ENCODE results near the gene CACNA1F. TPM values are rescaled to one million over a fixed set of nuclear protein-coding genes. Genes with fewer than 3 reads are reported as not detected.

CACNA1F gene
- total RNA-seq, 1 experiment from 2014 or later: 0.05 TPM

DNA sequence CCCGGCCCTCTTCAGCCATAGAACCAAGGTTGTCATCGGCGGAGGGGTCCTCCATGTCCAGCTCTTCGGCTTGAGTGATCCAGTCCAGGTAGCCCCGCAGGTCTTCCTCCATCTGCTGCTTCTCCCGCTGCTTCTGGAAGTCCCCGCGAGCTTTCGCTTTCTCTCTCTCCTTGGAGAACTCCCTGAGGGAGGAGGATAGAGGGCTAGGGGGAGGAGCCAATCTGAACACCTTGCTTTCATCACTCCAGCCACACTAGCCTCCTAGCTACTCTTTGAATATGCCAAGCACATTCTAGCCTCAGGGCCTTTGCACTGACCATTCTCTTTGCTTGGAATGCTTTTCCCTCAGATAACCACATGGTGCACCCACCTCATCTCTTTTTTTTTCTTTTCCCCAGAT, 6.2 kb downstream of the CACNA1F start:
- no peaks in the 10 kb centered on the region for H3K36me3 Mint-ChIP-seq (ENCODE audit: insufficient read depth, unreplicated experiment)
- no peak overlapping the region for H3K27ac Mint-ChIP-seq (ENCODE audit: unreplicated experiment)
- ChIA-PET POLR2A (interaction anchor here (0.6 kb wide), 1 partner anchor 36 kb away, joined by 3 read pairs; no protein-coding TSS in a partner anchor), CTCF (no interaction called here)
- TF ChIP-seq CTCF (IDR thresholded peaks at IDR 0.05; ENCODE audit: insufficient read depth in 1 of 2, low read depth in 1 of 2, low read length in 1 of 2, severe bottlenecking in 1 of 2, unreplicated experiment in 1 of 2): no peak
- peaks cover 5% of the 10 kb centered on the region for H3K27me3 Mint-ChIP-seq (ENCODE audit: insufficient read depth, unreplicated experiment)
- H3K9me3 Mint-ChIP-seq (ENCODE audit: unreplicated experiment): no peaks in the 10 kb centered on the region
- no peak for DNase-seq
- Histone ChIP-seq H3K4me1 (no peaks in the 10 kb centered on the region), H3K36me3 (ENCODE audit: control insufficient read depth, insufficient read depth, low read length) (no peaks in the 10 kb centered on the region), H3K4me3 (ENCODE audit: low read depth, low read length) (no peak overlapping the region), H3K9me3 (no peaks in the 10 kb centered on the region), H3K27me3 (replicated peaks; ENCODE audit: control insufficient read depth, insufficient read depth, low read length) (no peaks in the 10 kb centered on the region)
- no peaks in the 10 kb centered on the region for H3K4me1 Mint-ChIP-seq (ENCODE audit: low read depth, unreplicated experiment)
- intact Hi-C loops (cut with micrococcal nuclease; ENCODE audit: unreplicated experiment): no loop called here
- no peak overlapping the region for H3K4me3 Mint-ChIP-seq (ENCODE audit: unreplicated experiment)
- no TSS peak for BruUV-seq (replicated peaks)

GRCh38 chrX:49225858-49226257, 7.3 kb downstream of the CACNA1F start:
- no TSS peak for BruUV-seq (replicated peaks)
- H3K27ac Mint-ChIP-seq (ENCODE audit: unreplicated experiment): no peak overlapping the region
- H3K27me3 ChIP-seq (replicated peaks; ENCODE audit: control insufficient read depth, insufficient read depth, low read length): no peaks in the 10 kb centered on the region
- H3K27me3 Mint-ChIP-seq (ENCODE audit: insufficient read depth, unreplicated experiment): peaks cover 6% of the 10 kb centered on the region
- H3K36me3 ChIP-seq (ENCODE audit: control insufficient read depth, insufficient read depth, low read length): no peaks in the 10 kb centered on the region
- H3K36me3 Mint-ChIP-seq (ENCODE audit: insufficient read depth, unreplicated experiment): no peaks in the 10 kb centered on the region
- H3K4me3 Mint-ChIP-seq (ENCODE audit: unreplicated experiment): no peak overlapping the region
- H3K9me3 ChIP-seq: no peaks in the 10 kb centered on the region
- CTCF ChIA-PET: no interaction called here
- no peaks in the 10 kb centered on the region for H3K4me1 ChIP-seq
- intact Hi-C loops (cut with micrococcal nuclease; ENCODE audit: unreplicated experiment): no loop called here
- H3K9me3 Mint-ChIP-seq (ENCODE audit: unreplicated experiment): no peaks in the 10 kb centered on the region
- POLR2A ChIA-PET: no interaction called here
- no peaks in the 10 kb centered on the region for H3K4me1 Mint-ChIP-seq (ENCODE audit: low read depth, unreplicated experiment)
- no peak overlapping the region for H3K4me3 ChIP-seq (ENCODE audit: low read depth, low read length)
- no peak for TF ChIP-seq CTCF (IDR thresholded peaks at IDR 0.05; ENCODE audit: insufficient read depth in 1 of 2, low read depth in 1 of 2, low read length in 1 of 2, severe bottlenecking in 1 of 2, unreplicated experiment in 1 of 2)
- DNase-seq: no peak

DNA sequence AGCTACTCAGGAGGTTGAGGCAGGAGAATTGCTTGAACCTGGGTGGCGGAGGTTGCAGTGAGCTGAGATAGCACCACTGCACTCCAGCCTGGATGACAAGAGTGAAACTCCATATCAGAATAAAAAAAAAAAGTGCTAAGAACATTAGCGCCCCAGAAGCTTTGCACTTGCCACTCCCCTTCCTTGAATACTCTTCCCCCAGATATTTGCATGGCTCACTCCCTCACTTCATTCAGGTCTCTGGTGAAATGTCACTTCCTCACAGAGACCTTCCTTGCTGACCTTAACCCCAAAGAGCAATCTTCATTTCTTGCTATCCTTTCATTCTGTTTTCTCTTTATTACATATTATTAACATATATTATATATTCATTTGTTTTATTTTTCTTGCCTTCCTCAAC, 11.3 kb downstream of the CACNA1F start:
- Histone ChIP-seq H3K36me3 (ENCODE audit: control insufficient read depth, insufficient read depth, low read length) (no peaks in the 10 kb centered on the region), H3K4me3 (ENCODE audit: low read depth, low read length) (no peak overlapping the region), H3K4me1 (no peaks in the 10 kb centered on the region), H3K27me3 (replicated peaks; ENCODE audit: control insufficient read depth, insufficient read depth, low read length) (no peaks in the 10 kb centered on the region), H3K9me3 (no peaks in the 10 kb centered on the region)
- Mint-ChIP-seq H3K4me1 (ENCODE audit: low read depth, unreplicated experiment) (no peaks in the 10 kb centered on the region), H3K36me3 (ENCODE audit: insufficient read depth, unreplicated experiment) (no peaks in the 10 kb centered on the region), H3K4me3 (ENCODE audit: unreplicated experiment) (no peak overlapping the region), H3K27ac (ENCODE audit: unreplicated experiment) (no peak overlapping the region), H3K27me3 (ENCODE audit: insufficient read depth, unreplicated experiment) (peaks cover 7% of the 10 kb centered on the region), H3K9me3 (ENCODE audit: unreplicated experiment) (no peaks in the 10 kb centered on the region)
- intact Hi-C loops (cut with micrococcal nuclease; ENCODE audit: unreplicated experiment): no loop called here
- BruUV-seq (replicated peaks): no TSS peak
- ChIA-PET POLR2A (no interaction called here), CTCF (no interaction called here)
- TF ChIP-seq CTCF (IDR thresholded peaks at IDR 0.05; ENCODE audit: insufficient read depth in 1 of 2, low read depth in 1 of 2, low read length in 1 of 2, severe bottlenecking in 1 of 2, unreplicated experiment in 1 of 2): no peak
- no peak for DNase-seq
